IMR-90 (cell line): ENCODE data around the gene CSTA.

ENCODE experiments used
- CTCF ChIP-seq: conservative IDR thresholded peaks from 2 replicates; pipeline ENCODE4 v1.5.1; 2012; ENCODE audit warnings: mild to moderate bottlenecking, low read depth, low read length, improper control_type of control experiment
- USF2 ChIP-seq: fragments of 150-350 bp; IDR thresholded peaks from 2 replicates; pipeline ENCODE4 v1.6.1; 2017; ENCODE audit warnings: mild to moderate bottlenecking, antibody characterized with exemption, low read length, low read depth

- TF ChIP-seq USF2 (no peak), CTCF (no peak)
Measured at GRCh38 chr3:122389892-122390291, 64.8 kb downstream of the CSTA start.
